Mammary epithelial cell (primary cell): Measurements from ENCODE around the gene ANKRD10.

Source experiments
- EZH2 ChIP-seq: IDR thresholded peaks from 2 replicates; pipeline ENCODE4 v1.6.1; 2012; ENCODE audit warnings: low read length, inconsistent platforms, borderline replicate concordance
- TF ChIP-seq, protein P1 (sequence below), 2 donors: IDR thresholded peaks in 1 of 2; conservative IDR thresholded peaks in 1 of 2; 2 replicates each; pipeline ENCODE4 v1.5.1; 2011 to 2012; ENCODE audit warnings: inconsistent platforms in 2 of 2, low read length in 2 of 2, mild to moderate bottlenecking in 2 of 2, control low read depth in 1 of 2, low read depth in 1 of 2; ENCODE audit not compliant: insufficient read depth in 1 of 2; ENCODE audit errors: extremely low read depth in 1 of 2

GRCh38 chr13:110949116-110949515 is 34.2 kb upstream of the ANKRD10 start:
- TF ChIP-seq, protein P1, sequence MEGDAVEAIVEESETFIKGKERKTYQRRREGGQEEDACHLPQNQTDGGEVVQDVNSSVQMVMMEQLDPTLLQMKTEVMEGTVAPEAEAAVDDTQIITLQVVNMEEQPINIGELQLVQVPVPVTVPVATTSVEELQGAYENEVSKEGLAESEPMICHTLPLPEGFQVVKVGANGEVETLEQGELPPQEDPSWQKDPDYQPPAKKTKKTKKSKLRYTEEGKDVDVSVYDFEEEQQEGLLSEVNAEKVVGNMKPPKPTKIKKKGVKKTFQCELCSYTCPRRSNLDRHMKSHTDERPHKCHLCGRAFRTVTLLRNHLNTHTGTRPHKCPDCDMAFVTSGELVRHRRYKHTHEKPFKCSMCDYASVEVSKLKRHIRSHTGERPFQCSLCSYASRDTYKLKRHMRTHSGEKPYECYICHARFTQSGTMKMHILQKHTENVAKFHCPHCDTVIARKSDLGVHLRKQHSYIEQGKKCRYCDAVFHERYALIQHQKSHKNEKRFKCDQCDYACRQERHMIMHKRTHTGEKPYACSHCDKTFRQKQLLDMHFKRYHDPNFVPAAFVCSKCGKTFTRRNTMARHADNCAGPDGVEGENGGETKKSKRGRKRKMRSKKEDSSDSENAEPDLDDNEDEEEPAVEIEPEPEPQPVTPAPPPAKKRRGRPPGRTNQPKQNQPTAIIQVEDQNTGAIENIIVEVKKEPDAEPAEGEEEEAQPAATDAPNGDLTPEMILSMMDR (conservative IDR thresholded peaks at IDR 0.05 in 1 of 2, IDR thresholded peaks at IDR 0.05 in 1 of 2; ENCODE audit: extremely low read depth in 1 of 2, insufficient read depth in 1 of 2, low read depth in 1 of 2, low read length in 2 of 2), result no peak
- no peak for TF ChIP-seq EZH2
